Neural cell (in vitro differentiated cells): Measurements from ENCODE around the gene NCOA7.

Experiments
- CTCF ChIP-seq: fragments of 450-650 bp; IDR thresholded peaks from 2 replicates; pipeline ENCODE4 v1.5.1; 2014; ENCODE audit warnings: antibody characterized with exemption, mild to moderate bottlenecking, moderate library complexity; ENCODE audit not compliant: poor library complexity, severe bottlenecking
- POLR2AphosphoS5 ChIP-seq: IDR thresholded peaks from 2 replicates; pipeline ENCODE4 v1.6.1; 2012

- TF ChIP-seq POLR2AphosphoS5: no peak
- no peak for TF ChIP-seq CTCF
These were observed 12.2 kb downstream of the NCOA7 start for GRCh38 chr6:125802943-125803377.
